Measurements from ENCODE around the gene FBXO5.

GRCh38 chr6:152980656-152981055 is 2.2 kb downstream of the FBXO5 start:
- TF ChIP-seq CTCF (IDR thresholded peaks at IDR 0.05), result no peak
- TF ChIP-seq HMGA2 (CRISPR knock-in tag; IDR thresholded peaks at IDR 0.05), result no peak
- no peak for TF ChIP-seq IRF2 (CRISPR knock-in tag; IDR thresholded peaks at IDR 0.05; ENCODE audit: borderline replicate concordance, low read depth)
- TF ChIP-seq TP53 (CRISPR knock-in tag; IDR thresholded peaks at IDR 0.05), result no peak
- TF ChIP-seq ELF4 (CRISPR knock-in tag; IDR thresholded peaks at IDR 0.05; ENCODE audit: low read depth), result no peak
- TF ChIP-seq E2F4 (CRISPR knock-in tag; IDR thresholded peaks at IDR 0.05; ENCODE audit: borderline replicate concordance, low read depth), result no peak
- no peak for TF ChIP-seq CREB1 (CRISPR knock-in tag; IDR thresholded peaks at IDR 0.05)
- no peak for TF ChIP-seq GABPB1 (CRISPR knock-in tag; IDR thresholded peaks at IDR 0.05)
- no peak for TF ChIP-seq SP1 (CRISPR knock-in tag; conservative IDR thresholded peaks at IDR 0.05)
- no peak for TF ChIP-seq CBFB (CRISPR knock-in tag; IDR thresholded peaks at IDR 0.05; ENCODE audit: low read depth)

All from WTC11 (cell line).